HepG2 (cell line): ENCODE data around the gene UQCRC1. TPM values are rescaled to one million over a fixed set of nuclear protein-coding genes. Genes with fewer than 3 reads are reported as not detected.

ENCODE experiments used
- ARNT ChIP-seq: fragments of 450-650 bp; IDR thresholded peaks from 2 replicates; pipeline ENCODE4 v1.6.1; 2017
- ATAD3A ChIP-seq: sonication (generic); formaldehyde crosslinking; IDR thresholded peaks from 2 replicates; pipeline ENCODE4 v1.4.0; 2020; ENCODE audit warnings: missing genetic modification reagents
- BRCA1 ChIP-seq: sonication (generic); formaldehyde crosslinking; IDR thresholded peaks from 2 replicates; pipeline ENCODE4 v1.4.0; 2020; ENCODE audit warnings: missing genetic modification reagents
- IKZF1 ChIP-seq: fragments of 450-650 bp; IDR thresholded peaks from 2 replicates; pipeline ENCODE4 v1.7.1; 2016
- KLF13 ChIP-seq: sonication (generic); formaldehyde crosslinking; IDR thresholded peaks from 2 replicates; pipeline ENCODE4 v1.4.0; 2020; ENCODE audit warnings: mild to moderate bottlenecking, missing genetic modification reagents
- MXD3 ChIP-seq: IDR thresholded peaks from 2 replicates; pipeline ENCODE4 v1.6.1; 2016; ENCODE audit warnings: mild to moderate bottlenecking, missing biosample characterization, missing genetic modification reagents
- NCOA5 ChIP-seq: sonication (generic); formaldehyde crosslinking; IDR thresholded peaks from 2 replicates; pipeline ENCODE4 v1.4.0; 2020; ENCODE audit warnings: missing genetic modification reagents
- NONO ChIP-seq, 2 experiments: fragments of 450-650 bp in 1 of 2; sonication (generic) in 1 of 2; formaldehyde crosslinking in 1 of 2; IDR thresholded peaks in 1 of 2; conservative IDR thresholded peaks in 1 of 2; 2 replicates each; pipeline versions ENCODE4 v1.6.1 to v1.8.0; 2017 to 2022; ENCODE audit warnings: mild to moderate bottlenecking in 1 of 2, missing genetic modification reagents in 1 of 2, moderate library complexity in 1 of 2
- PAX8 ChIP-seq: sonication (generic); formaldehyde crosslinking; IDR thresholded peaks from 2 replicates; pipeline ENCODE4 v1.8.0; 2022; ENCODE audit warnings: mild to moderate bottlenecking, missing genetic modification reagents, borderline replicate concordance
- REL ChIP-seq: sonication (generic); formaldehyde crosslinking; conservative IDR thresholded peaks from 2 replicates; pipeline ENCODE4 v1.8.0; 2022; ENCODE audit warnings: mild to moderate bottlenecking, missing genetic modification reagents, moderate library complexity
- TAF1 ChIP-seq: sonication (generic); formaldehyde crosslinking; IDR thresholded peaks from 2 replicates; pipeline ENCODE4 v1.4.0; 2020; ENCODE audit warnings: missing genetic modification reagents
- TGIF2 ChIP-seq: IDR thresholded peaks from 2 replicates; pipeline ENCODE4 v1.6.1; 2016; ENCODE audit warnings: control low read depth, missing compliant biosample characterization
- ZBTB7A ChIP-seq: sonication (generic); formaldehyde crosslinking; IDR thresholded peaks from 2 replicates; pipeline ENCODE4 v1.8.0; 2022; ENCODE audit warnings: mild to moderate bottlenecking, missing genetic modification reagents
- ZBTB8A ChIP-seq: sonication (generic); formaldehyde crosslinking; IDR thresholded peaks from 2 replicates; pipeline ENCODE4 v1.4.0; 2020; ENCODE audit warnings: mild to moderate bottlenecking, low read depth, missing genetic modification reagents, borderline replicate concordance
- ZNF207 ChIP-seq: fragments of 450-650 bp; IDR thresholded peaks from 2 replicates; pipeline ENCODE4 v1.6.1; 2016; ENCODE audit warnings: antibody characterized with exemption, borderline replicate concordance
- ZNF230 ChIP-seq: sonication (generic); formaldehyde crosslinking; IDR thresholded peaks from 2 replicates; pipeline ENCODE4 v1.4.0; 2020; ENCODE audit warnings: mild to moderate bottlenecking, missing genetic modification reagents
- ZNF292 ChIP-seq: sonication (generic); formaldehyde crosslinking; IDR thresholded peaks from 2 replicates; pipeline ENCODE4 v1.8.1; 2022; ENCODE audit warnings: mild to moderate bottlenecking, low read depth, missing genetic modification reagents, borderline replicate concordance
- ZNF484 ChIP-seq: sonication (generic); formaldehyde crosslinking; IDR thresholded peaks from 2 replicates; pipeline ENCODE4 v1.5.1; 2020; ENCODE audit warnings: mild to moderate bottlenecking, low read depth, missing genetic modification reagents, borderline replicate concordance
- ZNF737 ChIP-seq: sonication (generic); formaldehyde crosslinking; IDR thresholded peaks from 2 replicates; pipeline ENCODE4 v1.5.0; 2020; ENCODE audit warnings: missing genetic modification reagents, mild to moderate bottlenecking, borderline replicate concordance
- ZNF883 ChIP-seq: sonication (generic); formaldehyde crosslinking; IDR thresholded peaks from 2 replicates; pipeline ENCODE4 v1.5.1; 2020; ENCODE audit warnings: mild to moderate bottlenecking, missing genetic modification reagents; ENCODE audit errors: not compliant biosample characterization
- polyA plus RNA-seq, 8 experiments: library from polyadenylated mRNA; depleted of rRNA in 3 of 8; stranded (reverse) in 7 of 8; unstranded in 1 of 8; fragments of >200 nt; fragmentation: Illumina TruSeq in 4 of 8; extraction: Trizol in 4 of 8; gene quantifications; 2 replicates each; pipeline versions ENCODE4 v1.2.1 to v1.2.3, GENCODE V29; 2011 to 2016; ENCODE audit warnings: low read depth in 4 of 8, missing spikeins in 1 of 8, mixed read lengths in 1 of 8; ENCODE audit not compliant: insufficient read depth in 1 of 8
- total RNA-seq, 5 experiments: library from RNA; depleted of rRNA; stranded (reverse); fragments of >200 nt; fragmentation: Illumina TruSeq; extraction: Trizol; gene quantifications; 2 replicates each; pipeline ENCODE4 v1.2.3, GENCODE V29; 2016; ENCODE audit warnings: low read depth in 1 of 5
- TF ChIP-seq, protein P1 (sequence below): sonication (generic); formaldehyde crosslinking; IDR thresholded peaks from 2 replicates; pipeline ENCODE4 v1.4.0; 2020; ENCODE audit warnings: missing genetic modification reagents, borderline replicate concordance
- TF ChIP-seq, protein P2 (sequence below): sonication (generic); formaldehyde crosslinking; IDR thresholded peaks from 2 replicates; pipeline ENCODE4 v1.5.0; 2020; ENCODE audit warnings: mild to moderate bottlenecking, low read depth, missing genetic modification reagents, borderline replicate concordance
- TF ChIP-seq, protein P3 (sequence below): sonication (generic); formaldehyde crosslinking; IDR thresholded peaks from 2 replicates; pipeline ENCODE4 v1.8.0; 2022; ENCODE audit warnings: mild to moderate bottlenecking, missing genetic modification reagents, borderline replicate concordance

The UQCRC1 gene
- total and polyA plus RNA-seq, 2 of the 13 experiments (the other 11 are each of a cell fraction or from before 2014, with no cell fraction given): 316 to 680 TPM

- TF ChIP-seq, protein P1, sequence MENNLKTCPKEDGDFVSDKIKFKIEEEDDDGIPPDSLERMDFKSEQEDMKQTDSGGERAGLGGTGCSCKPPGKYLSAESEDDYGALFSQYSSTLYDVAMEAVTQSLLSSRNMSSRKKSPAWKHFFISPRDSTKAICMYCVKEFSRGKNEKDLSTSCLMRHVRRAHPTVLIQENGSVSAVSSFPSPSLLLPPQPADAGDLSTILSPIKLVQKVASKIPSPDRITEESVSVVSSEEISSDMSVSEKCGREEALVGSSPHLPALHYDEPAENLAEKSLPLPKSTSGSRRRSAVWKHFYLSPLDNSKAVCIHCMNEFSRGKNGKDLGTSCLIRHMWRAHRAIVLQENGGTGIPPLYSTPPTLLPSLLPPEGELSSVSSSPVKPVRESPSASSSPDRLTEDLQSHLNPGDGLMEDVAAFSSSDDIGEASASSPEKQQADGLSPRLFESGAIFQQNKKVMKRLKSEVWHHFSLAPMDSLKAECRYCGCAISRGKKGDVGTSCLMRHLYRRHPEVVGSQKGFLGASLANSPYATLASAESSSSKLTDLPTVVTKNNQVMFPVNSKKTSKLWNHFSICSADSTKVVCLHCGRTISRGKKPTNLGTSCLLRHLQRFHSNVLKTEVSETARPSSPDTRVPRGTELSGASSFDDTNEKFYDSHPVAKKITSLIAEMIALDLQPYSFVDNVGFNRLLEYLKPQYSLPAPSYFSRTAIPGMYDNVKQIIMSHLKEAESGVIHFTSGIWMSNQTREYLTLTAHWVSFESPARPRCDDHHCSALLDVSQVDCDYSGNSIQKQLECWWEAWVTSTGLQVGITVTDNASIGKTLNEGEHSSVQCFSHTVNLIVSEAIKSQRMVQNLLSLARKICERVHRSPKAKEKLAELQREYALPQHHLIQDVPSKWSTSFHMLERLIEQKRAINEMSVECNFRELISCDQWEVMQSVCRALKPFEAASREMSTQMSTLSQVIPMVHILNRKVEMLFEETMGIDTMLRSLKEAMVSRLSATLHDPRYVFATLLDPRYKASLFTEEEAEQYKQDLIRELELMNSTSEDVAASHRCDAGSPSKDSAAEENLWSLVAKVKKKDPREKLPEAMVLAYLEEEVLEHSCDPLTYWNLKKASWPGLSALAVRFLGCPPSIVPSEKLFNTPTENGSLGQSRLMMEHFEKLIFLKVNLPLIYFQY (CRISPR knock-in tag): no peak; the same call in 1 of the 2 replicates
- TF ChIP-seq TAF1 (peak; percentile 97), ZNF737 (CRISPR knock-in tag) (no peak), KLF13 (CRISPR knock-in tag) (no peak), ZNF207 (no peak), ZBTB7A (peak; percentile 79), ZBTB8A (CRISPR knock-in tag) (no peak; the same call in 1 of the 2 replicates), IKZF1 (no peak), ARNT (no peak), MXD3 (CRISPR knock-in tag) (peak; percentile 43), NCOA5 (no peak), ZNF484 (CRISPR knock-in tag) (no peak), ATAD3A (CRISPR knock-in tag) (no peak), BRCA1 (CRISPR knock-in tag) (peak; percentile 55), ZNF292 (peak; percentile 33; the same call in 1 of the 2 replicates), TGIF2 (CRISPR knock-in tag) (no peak), ZNF883 (CRISPR knock-in tag) (no peak), PAX8 (CRISPR knock-in tag) (no peak; the same call in 1 of the 2 replicates), ZNF230 (CRISPR knock-in tag) (peak; percentile 75), REL (peak; percentile 73; the same call in 1 of the 2 replicates), NONO (IDR thresholded peaks at IDR 0.05) (no peak), NONO (CRISPR knock-in tag; conservative IDR thresholded peaks at IDR 0.05) (peak; percentile 93)
- TF ChIP-seq, protein P2, sequence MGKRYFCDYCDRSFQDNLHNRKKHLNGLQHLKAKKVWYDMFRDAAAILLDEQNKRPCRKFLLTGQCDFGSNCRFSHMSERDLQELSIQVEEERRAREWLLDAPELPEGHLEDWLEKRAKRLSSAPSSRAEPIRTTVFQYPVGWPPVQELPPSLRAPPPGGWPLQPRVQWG (CRISPR knock-in tag): no peak
- TF ChIP-seq, protein P3, sequence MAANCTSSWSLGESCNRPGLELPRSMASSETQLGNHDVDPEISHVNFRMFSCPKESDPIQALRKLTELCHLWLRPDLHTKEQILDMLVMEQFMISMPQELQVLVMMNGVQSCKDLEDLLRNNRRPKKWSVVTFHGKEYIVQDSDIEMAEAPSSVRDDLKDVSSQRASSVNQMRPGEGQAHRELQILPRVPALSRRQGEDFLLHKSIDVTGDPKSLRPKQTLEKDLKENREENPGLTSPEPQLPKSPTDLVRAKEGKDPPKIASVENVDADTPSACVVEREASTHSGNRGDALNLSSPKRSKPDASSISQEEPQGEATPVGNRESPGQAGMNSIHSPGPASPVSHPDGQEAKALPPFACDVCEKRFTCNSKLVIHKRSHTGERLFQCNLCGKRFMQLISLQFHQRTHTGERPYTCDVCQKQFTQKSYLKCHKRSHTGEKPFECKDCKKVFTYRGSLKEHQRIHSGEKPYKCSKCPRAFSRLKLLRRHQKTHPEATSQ: no peak
Observed at GRCh38 chr3:48635222-48636021, 26.0 kb upstream of the UQCRC1 start, which contains the start of gene SLC26A6 (continued).
